H4 (cell line): Measurements from ENCODE around the gene ZC3H15. TPM values are rescaled to one million over a fixed set of nuclear protein-coding genes. Genes with fewer than 3 reads are reported as not detected.

Source experiments
- DNase-seq: peaks from one replicate; pipeline ENCODE4 v3.0.0-alpha.2; 2015; ENCODE audit warnings: low spot score
- total RNA-seq: library from RNA; depleted of rRNA; stranded (reverse); fragments of >200 nt; shearing (Covaris generic); gene quantifications from 2 replicates; pipeline ENCODE4 v1.2.3, GENCODE V29; 2014; rRNA removed

The ZC3H15 gene
- total RNA-seq, 1 experiment from 2014 or later, result 79.0 TPM

DNA sequence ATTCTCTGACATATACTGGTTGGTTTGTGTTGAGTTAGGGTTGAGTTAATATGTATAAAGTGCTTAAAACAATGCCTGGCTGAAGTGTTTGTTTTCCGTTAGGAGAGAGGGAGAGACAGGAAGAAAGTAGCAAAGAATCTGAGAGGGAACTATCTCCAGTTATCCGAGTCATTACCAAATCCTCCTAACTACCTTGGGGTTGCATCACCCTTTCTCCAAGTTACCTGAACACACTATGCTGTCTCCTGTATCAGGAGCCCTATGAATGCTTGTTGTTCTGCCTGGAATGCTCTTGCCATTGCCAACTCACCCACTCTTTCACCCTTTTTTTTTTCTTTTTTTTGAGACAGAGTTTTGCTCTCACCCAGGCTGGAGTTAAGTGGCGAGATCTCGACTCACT lies 55.9 kb downstream of the ZC3H15 start:
- DNase-seq, result no peak

DNA sequence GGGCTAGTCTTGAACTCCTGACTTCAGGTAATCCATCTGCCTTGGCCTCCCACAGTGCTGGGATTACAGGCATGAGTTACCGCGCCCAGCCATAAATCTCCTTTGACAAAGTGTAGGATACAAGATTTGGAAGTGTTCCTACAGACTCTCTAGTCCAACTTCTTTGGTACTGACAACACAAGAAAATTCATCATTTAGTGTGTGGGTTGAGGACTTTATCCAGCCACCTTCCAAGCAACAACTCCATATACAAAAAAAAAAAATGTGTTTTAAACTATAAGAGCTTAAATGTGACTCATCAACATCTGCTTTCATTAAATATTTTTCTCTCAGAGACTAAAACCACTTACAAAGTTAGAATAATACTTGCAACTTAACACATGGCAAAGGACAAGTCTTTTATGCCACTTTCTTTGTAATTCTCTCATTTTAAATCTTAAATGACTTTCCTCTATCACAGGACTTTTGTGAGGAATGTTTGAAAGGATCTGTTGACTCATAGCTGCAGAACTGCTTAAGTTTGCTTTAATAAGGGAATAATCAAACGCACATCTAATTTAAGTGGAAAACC lies 57.6 kb downstream of the ZC3H15 start:
- DNase-seq, result peak; percentile 59

DNA sequence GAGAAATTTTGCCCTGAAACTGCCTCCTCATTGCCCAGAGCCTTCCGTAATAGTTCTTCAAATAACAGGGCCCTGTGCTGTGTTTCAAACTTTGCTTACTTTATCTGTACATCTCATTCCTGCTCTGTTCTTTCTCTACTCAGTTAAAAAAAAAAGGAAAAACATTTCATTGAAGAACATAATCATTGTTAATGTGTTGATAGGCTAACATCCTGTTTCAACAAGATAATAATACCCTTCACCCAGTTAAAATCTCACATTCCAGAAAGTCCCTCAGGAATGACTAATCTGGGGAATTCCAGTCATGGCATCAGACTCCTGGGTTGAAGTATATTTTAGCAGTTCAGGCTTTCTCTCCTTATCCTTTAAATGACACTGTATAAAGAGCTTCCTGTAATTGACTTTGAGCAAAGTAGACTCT lies 58.2 kb downstream of the ZC3H15 start:
- DNase-seq, result peak; percentile 78

DNA sequence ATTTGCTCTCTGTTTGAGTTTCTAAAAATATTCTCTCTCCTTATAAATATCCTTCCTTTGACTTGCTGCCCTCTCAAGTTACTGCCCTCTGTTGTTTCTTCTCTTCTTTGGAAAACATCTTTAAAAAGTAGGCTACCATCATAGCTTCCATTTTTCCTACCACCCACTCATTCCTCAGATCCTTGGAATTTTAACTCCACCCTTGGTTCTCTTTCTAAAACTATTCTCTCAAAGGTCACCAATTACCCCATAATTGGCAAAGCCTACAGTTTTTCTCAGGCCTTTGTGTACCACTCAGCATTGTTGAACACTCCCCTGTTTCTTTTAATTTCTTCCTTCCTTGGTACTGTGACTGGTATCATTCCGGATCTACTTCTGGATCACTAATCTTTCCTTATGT lies 60.8 kb downstream of the ZC3H15 start:
- no peak for DNase-seq

DNA sequence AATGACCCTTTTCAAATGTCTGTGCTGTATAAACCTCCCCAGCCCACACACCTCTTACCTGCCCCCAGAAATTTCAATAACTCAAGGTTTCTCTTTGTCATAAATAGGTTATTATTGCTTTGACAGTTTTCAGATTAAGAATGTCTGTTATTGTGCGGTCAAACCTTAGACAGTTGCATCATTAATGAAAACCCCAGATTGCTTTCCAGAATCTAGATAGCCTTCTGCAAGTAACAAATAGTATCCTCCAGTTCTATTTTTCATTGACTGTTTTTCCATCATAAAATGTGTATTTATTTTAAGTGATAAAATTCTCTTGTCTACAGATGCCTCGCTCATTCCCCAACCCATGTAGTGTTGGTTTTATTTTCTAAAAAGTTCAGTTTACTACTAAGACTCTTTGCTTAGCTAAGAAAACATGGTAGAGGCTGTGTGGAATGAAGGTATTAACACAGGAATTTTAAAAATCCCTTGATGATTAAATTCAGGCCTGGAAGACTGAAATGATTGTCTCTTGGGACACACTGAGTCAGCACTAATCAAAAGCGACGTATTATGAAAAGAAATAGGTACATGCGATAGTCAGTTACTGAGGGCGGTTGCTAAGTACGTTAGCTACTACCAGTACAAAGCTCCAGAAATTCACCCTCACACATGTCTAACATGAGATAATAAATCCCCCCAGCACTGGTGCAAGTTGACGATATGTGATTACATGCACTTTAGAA lies 65.4 kb downstream of the ZC3H15 start:
- DNase-seq, result no peak

DNA sequence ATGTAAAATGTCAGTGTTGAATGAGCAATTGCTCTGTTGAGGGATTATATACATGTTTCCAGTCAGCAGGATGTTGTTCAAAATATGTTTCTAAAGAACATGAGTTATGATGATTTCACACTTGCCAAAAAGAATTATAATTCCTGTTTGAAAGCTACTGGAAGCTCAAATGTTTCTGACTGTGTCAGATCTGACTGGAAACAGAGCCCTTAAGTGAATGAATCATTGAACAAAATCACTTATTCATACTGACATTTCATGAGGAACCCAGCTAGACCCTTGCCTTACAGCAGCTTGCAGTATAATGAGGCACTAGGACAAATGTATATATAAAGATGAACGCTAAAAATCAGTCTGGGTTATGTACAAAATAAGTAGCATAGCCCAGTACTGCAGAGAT lies 68.4 kb downstream of the ZC3H15 start:
- DNase-seq, result no peak

DNA sequence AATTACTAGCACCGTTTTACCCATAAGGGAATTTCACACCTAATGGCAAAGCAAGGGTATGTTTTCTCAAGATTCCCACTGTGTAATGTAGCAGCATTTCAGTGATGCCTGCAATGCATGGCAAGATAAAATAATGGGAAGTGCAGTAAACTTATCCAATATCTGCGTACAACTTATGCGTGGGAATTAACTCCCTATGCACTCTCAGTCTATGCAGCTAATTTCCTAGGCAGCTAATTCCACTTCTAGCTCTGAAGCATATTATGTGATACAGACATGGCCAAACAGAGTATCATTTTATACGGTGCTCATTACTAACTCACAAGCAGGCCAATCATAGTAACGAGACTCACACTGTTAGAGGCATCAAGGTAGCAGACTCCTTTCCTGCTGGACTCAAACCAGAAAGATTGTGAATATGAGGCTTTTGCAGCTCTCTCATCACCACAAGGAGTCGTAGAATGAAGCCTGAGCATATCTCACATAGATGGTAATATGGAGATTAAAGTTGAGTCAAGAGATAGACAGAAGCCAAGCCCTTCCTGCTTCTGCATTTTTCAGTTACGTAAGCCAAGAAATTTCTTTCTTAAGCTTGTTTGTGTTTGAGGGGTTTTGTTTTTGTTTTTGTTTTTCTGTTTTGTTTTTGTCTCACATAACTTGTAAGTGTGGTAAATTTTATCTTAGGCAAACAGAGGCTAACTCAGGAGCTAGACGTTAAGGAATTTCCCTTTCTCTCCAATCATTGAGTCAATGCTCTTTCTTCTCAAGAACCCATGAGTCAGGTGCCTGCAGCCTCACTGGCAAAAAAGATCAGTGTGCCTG lies 69.0 kb downstream of the ZC3H15 start:
- no peak for DNase-seq

DNA sequence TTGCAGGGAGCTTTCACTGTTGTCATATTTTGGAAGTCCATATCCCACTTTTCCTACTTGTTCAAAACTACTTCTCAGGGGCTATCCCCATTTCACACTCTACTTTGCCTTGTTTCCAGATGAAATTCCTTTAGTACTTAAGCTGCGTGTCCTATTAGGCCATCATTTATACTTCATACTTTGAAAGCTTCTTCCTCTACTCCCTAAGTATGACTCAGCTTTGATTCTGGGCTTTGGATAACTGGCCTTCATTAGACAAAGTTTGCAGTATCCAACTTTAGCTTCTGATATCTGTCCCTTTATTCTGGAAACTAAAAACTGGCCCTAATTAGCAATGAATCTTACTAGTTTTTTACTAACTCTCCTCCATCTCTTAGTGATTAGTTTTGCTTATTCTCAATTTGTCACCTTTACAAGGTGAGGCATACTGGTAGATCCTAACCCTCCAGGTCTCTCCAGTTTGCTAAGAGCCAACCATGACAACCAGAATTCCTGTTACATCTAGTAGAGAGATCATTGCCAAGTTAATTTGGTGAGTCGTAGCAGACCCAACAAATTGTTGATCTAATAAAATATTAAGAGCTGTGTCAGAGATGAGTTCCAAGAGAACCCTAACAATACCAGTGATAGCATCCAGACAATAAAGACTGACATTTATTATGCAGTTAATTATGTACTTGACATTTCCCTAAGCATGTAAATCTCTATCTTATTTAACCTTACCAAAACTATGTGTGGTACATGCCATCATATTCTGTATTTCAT lies 72.6 kb downstream of the ZC3H15 start:
- no peak for DNase-seq

Other genes starting within 250 kb of the ZC3H15 start
- 43.5 and 67.4 TPM in 2 replicates for gene ITGAV, start 103.8 kb downstream of the ZC3H15 start, total RNA-seq
- 7.9 and 10.3 TPM in 2 replicates for gene FAM171B, start 207.8 kb downstream of the ZC3H15 start, total RNA-seq